ENCODE results near the gene CADPS. TPM values are rescaled to one million over a fixed set of nuclear protein-coding genes. Genes with fewer than 3 reads are reported as not detected.

Gene CADPS
- total RNA-seq, 1 experiment from 2014 or later: not detected

DNA sequence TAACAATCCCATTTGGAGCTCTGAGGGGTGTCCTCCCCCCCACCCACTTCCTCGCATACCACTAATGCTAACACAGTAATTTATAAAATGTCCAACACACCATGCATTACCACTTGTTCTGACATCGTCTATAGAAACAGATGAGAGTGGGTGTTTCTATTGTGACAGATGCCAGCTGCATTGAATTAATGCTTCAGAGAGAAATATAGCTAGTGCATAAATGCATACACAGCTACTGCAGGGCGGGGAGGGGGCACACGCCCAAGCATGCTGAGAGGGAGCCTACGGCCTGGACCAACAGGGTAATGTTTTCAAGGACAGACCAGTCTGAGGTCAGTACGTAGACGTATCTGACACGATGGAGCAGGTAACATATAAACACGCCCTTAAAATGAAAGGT, 395.9 kb downstream of the CADPS start:
- no peak for TF ChIP-seq SIN3A (IDR thresholded peaks at IDR 0.05; ENCODE audit: borderline replicate concordance, insufficient read depth, low read depth, low read length)
- TF ChIP-seq TCF7L2 (IDR thresholded peaks at IDR 0.05; ENCODE audit: low read depth, low read length): no peak
- no peak for TF ChIP-seq POLR2AphosphoS5 (IDR thresholded peaks at IDR 0.05; ENCODE audit: low read depth, low read length)
- TF ChIP-seq, protein P1, sequence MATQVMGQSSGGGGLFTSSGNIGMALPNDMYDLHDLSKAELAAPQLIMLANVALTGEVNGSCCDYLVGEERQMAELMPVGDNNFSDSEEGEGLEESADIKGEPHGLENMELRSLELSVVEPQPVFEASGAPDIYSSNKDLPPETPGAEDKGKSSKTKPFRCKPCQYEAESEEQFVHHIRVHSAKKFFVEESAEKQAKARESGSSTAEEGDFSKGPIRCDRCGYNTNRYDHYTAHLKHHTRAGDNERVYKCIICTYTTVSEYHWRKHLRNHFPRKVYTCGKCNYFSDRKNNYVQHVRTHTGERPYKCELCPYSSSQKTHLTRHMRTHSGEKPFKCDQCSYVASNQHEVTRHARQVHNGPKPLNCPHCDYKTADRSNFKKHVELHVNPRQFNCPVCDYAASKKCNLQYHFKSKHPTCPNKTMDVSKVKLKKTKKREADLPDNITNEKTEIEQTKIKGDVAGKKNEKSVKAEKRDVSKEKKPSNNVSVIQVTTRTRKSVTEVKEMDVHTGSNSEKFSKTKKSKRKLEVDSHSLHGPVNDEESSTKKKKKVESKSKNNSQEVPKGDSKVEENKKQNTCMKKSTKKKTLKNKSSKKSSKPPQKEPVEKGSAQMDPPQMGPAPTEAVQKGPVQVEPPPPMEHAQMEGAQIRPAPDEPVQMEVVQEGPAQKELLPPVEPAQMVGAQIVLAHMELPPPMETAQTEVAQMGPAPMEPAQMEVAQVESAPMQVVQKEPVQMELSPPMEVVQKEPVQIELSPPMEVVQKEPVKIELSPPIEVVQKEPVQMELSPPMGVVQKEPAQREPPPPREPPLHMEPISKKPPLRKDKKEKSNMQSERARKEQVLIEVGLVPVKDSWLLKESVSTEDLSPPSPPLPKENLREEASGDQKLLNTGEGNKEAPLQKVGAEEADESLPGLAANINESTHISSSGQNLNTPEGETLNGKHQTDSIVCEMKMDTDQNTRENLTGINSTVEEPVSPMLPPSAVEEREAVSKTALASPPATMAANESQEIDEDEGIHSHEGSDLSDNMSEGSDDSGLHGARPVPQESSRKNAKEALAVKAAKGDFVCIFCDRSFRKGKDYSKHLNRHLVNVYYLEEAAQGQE (IDR thresholded peaks at IDR 0.05; ENCODE audit: insufficient read depth in 1 of 2, low read depth in 2 of 2, low read length in 1 of 2): no peak
- TF ChIP-seq, protein P2, sequence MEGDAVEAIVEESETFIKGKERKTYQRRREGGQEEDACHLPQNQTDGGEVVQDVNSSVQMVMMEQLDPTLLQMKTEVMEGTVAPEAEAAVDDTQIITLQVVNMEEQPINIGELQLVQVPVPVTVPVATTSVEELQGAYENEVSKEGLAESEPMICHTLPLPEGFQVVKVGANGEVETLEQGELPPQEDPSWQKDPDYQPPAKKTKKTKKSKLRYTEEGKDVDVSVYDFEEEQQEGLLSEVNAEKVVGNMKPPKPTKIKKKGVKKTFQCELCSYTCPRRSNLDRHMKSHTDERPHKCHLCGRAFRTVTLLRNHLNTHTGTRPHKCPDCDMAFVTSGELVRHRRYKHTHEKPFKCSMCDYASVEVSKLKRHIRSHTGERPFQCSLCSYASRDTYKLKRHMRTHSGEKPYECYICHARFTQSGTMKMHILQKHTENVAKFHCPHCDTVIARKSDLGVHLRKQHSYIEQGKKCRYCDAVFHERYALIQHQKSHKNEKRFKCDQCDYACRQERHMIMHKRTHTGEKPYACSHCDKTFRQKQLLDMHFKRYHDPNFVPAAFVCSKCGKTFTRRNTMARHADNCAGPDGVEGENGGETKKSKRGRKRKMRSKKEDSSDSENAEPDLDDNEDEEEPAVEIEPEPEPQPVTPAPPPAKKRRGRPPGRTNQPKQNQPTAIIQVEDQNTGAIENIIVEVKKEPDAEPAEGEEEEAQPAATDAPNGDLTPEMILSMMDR (IDR thresholded peaks at IDR 0.05): no peak
- Histone ChIP-seq H3K27me3 (ENCODE audit: control insufficient read depth, insufficient read depth, low read length) (no peaks in the 10 kb centered on the region), H3K4me3 (ENCODE audit: low read depth in 2 of 2, low read length in 2 of 2) (no peak overlapping the region), H3K4me1 (ENCODE audit: control insufficient read depth, insufficient read depth, low read length) (no peaks in the 10 kb centered on the region), H3K27ac (ENCODE audit: low read length) (no peak overlapping the region), H3K36me3 (ENCODE audit: control insufficient read depth, insufficient read depth, low read length) (no peaks in the 10 kb centered on the region), H3K9me3 (ENCODE audit: control insufficient read depth, insufficient read depth, low read depth, low read length) (no peaks in the 10 kb centered on the region)
- BruUV-seq (replicated peaks): no TSS peak
- in situ Hi-C loops (cut with HindIII; ENCODE audit: low pct_unique_long_range_greater_than_20kb, low sequenced_read_pairs) (no loop called here), intact Hi-C loops (cut with micrococcal nuclease; ENCODE audit: unreplicated experiment) (no loop called here)
- ATAC-seq (no peak), DNase-seq (ENCODE audit: low read depth, low spot score) (no peak)
- CTCF ChIA-PET: no interaction called here
- POLR2A ChIA-PET: no interaction called here

DNA sequence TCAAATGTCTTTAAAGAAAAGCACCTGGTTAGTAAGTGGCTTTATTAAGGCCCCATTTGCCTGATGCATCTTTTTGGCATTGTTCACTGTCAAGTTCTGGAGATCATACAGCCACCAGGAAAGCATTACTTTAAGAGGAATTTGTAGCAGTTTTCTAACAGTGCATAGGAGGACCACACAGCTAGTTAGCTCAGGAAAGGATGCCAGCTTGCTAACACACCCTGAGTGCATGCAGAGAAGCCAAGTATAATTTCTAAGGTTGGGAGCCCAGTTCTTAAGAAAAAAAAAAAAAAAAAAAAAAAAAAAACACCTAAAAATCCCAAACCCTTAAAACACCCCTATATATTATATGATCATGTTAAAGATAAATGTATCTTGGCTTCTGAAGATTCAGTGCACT, 399.9 kb downstream of the CADPS start:
- Histone ChIP-seq H3K27me3 (ENCODE audit: control insufficient read depth, insufficient read depth, low read length) (no peaks in the 10 kb centered on the region), H3K4me3 (ENCODE audit: low read depth in 2 of 2, low read length in 2 of 2) (no peak overlapping the region), H3K9me3 (ENCODE audit: control insufficient read depth, insufficient read depth, low read depth, low read length) (no peaks in the 10 kb centered on the region), H3K27ac (ENCODE audit: low read length) (no peak overlapping the region), H3K4me1 (ENCODE audit: control insufficient read depth, insufficient read depth, low read length) (no peaks in the 10 kb centered on the region), H3K36me3 (ENCODE audit: control insufficient read depth, insufficient read depth, low read length) (no peaks in the 10 kb centered on the region)
- ChIA-PET CTCF (no interaction called here), POLR2A (no interaction called here)
- BruUV-seq (replicated peaks): no TSS peak
- DNase-seq (ENCODE audit: low read depth, low spot score) (no peak), ATAC-seq (no peak)
- in situ Hi-C loops (cut with HindIII; ENCODE audit: low pct_unique_long_range_greater_than_20kb, low sequenced_read_pairs) (no loop called here), intact Hi-C loops (cut with micrococcal nuclease; ENCODE audit: unreplicated experiment) (no loop called here)
- no peak for TF ChIP-seq POLR2AphosphoS5 (IDR thresholded peaks at IDR 0.05; ENCODE audit: low read depth, low read length)
- no peak for TF ChIP-seq TCF7L2 (IDR thresholded peaks at IDR 0.05; ENCODE audit: low read depth, low read length)
- no peak for TF ChIP-seq SIN3A (IDR thresholded peaks at IDR 0.05; ENCODE audit: borderline replicate concordance, insufficient read depth, low read depth, low read length)
- TF ChIP-seq, protein P1 (IDR thresholded peaks at IDR 0.05; ENCODE audit: insufficient read depth in 1 of 2, low read depth in 2 of 2, low read length in 1 of 2): no peak
- TF ChIP-seq, protein P2 (IDR thresholded peaks at IDR 0.05): no peak
